Neural crest cell (in vitro differentiated cells): ENCODE results near the gene SPATA45. TPM values are rescaled to one million over a fixed set of nuclear protein-coding genes. Genes with fewer than 3 reads are reported as not detected.
"Not testable (repeated sequence)": the region's sequence is repeated elsewhere in the genome, so short reads cannot be mapped to it uniquely, and the experiment has no call there.

Experiments used
- DNase-seq: peaks from one replicate; pipeline ENCODE4 v3.0.0; 2021; ENCODE audit warnings: low read depth, mixed read lengths, low spot score
- H3K27ac Mint-ChIP-seq: one replicate; pipeline ENCODE4 v1.8.0; 2021; ENCODE audit warnings: mild to moderate bottlenecking, mixed read lengths; ENCODE audit not compliant: unreplicated experiment
- H3K27me3 Mint-ChIP-seq: 2 replicates; pipeline ENCODE4 v1.8.0; 2021; ENCODE audit warnings: low read depth, mild to moderate bottlenecking, mixed read lengths
- H3K36me3 Mint-ChIP-seq: 2 replicates; pipeline ENCODE4 v1.8.0; 2021; ENCODE audit warnings: low read depth, mild to moderate bottlenecking, mixed read lengths
- H3K4me1 Mint-ChIP-seq: 2 replicates; pipeline ENCODE4 v1.8.0; 2021; ENCODE audit warnings: mixed read lengths
- H3K4me3 Mint-ChIP-seq: one replicate; pipeline ENCODE4 v1.8.0; 2021; ENCODE audit warnings: mild to moderate bottlenecking, mixed read lengths
- H3K9me3 Mint-ChIP-seq: 2 replicates; pipeline ENCODE4 v1.8.0; 2021; ENCODE audit warnings: mixed read lengths
- total RNA-seq: library from RNA; stranded (reverse); gene quantifications from 2 replicates; pipeline ENCODE4 v1.2.1, GENCODE V29; 2021
- TF ChIP-seq, protein P1 (sequence below): fragments of 200-600 bp; sonication (generic); conservative IDR thresholded peaks from 2 replicates; pipeline ENCODE4 v1.5.0; 2021; ENCODE audit warnings: antibody characterized with exemption, mild to moderate bottlenecking

The SPATA45 gene
- total RNA-seq, 1 donor from 2014 or later, result 1.3 TPM

DNA sequence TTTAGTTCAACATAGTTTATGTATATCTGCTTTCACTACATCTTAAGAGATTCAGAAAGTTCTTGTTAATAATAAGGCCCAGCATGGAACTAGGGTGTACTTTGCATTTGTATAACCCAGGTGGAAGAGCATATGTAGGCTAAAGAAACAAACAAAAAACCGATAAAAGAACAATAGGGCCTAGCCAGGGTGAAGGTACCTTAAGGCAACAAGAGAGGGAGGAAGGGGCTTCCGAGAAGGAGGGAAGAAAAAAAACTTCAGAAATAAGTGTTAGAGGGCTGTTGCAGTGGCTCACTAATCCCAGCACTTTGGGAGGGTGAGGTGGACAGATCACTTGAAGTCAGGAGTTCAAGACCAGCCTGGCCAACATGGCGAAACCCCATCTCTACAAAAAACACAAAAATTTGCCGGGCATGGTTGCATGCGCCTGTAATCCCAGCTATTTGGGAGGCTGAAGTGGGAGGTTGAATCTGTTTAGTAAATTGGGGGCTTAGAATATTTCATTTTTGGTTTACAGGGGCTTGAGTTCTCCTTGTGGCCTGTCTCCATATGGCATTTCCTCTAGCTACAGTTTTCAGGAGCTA, 4.7 kb upstream of the SPATA45 start:
- TF ChIP-seq, protein P1, sequence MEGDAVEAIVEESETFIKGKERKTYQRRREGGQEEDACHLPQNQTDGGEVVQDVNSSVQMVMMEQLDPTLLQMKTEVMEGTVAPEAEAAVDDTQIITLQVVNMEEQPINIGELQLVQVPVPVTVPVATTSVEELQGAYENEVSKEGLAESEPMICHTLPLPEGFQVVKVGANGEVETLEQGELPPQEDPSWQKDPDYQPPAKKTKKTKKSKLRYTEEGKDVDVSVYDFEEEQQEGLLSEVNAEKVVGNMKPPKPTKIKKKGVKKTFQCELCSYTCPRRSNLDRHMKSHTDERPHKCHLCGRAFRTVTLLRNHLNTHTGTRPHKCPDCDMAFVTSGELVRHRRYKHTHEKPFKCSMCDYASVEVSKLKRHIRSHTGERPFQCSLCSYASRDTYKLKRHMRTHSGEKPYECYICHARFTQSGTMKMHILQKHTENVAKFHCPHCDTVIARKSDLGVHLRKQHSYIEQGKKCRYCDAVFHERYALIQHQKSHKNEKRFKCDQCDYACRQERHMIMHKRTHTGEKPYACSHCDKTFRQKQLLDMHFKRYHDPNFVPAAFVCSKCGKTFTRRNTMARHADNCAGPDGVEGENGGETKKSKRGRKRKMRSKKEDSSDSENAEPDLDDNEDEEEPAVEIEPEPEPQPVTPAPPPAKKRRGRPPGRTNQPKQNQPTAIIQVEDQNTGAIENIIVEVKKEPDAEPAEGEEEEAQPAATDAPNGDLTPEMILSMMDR, result no peak
- Mint-ChIP-seq H3K4me3 (peak overlapping the region; percentile 59), H3K9me3 (no peaks in the 10 kb centered on the region), H3K27me3 (no peaks in the 10 kb centered on the region), H3K27ac (no peak overlapping the region), H3K4me1 (peaks cover 13% of the 10 kb centered on the region), H3K36me3 (peaks cover 10% of the 10 kb centered on the region)
- no peak for DNase-seq

DNA sequence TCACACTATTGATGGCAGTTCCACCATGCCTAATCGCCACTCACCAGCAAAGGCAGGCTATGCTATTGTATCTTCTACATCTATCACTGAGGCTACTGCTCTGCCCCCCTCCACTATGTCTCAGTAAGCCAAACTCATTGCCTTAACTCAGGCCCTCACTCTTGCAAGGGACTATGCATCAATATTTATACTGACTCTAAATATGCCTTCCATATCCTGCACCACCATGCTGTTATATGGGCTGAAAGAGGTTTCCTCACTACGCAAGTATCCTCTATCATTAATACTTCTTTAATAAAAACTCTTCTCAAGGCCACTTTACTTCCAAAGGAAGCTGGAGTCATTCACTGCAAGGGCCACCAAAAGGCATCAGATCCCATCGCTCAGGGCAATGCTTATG, 2.9 kb downstream of the SPATA45 start:
- not testable (repeated sequence) for H3K36me3 Mint-ChIP-seq, H3K9me3 Mint-ChIP-seq, H3K4me3 Mint-ChIP-seq, H3K27me3 Mint-ChIP-seq, H3K4me1 Mint-ChIP-seq, H3K27ac Mint-ChIP-seq, DNase-seq

DNA sequence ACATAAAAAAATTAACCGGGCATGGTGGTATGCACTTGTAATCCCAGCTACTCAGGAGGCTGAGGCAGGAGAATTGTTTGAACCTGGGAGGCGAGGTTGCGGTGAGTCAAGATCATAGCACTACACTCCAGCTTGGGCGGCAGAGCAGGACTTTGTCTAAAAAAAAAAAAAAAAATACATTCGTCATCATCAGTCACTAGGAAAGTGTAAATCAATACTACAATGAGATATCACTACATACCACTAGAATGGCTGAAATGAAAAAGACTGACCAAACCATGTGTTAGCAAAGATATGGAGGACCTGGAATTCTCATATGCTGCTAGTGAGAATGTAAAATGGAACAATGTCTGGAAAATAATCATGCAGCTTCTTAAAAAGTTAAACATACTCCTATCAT, 9.3 kb downstream of the SPATA45 start:
- H3K4me1 Mint-ChIP-seq, result no peaks in the 10 kb centered on the region
- TF ChIP-seq, protein P1, result no peak
- DNase-seq, result no peak
- H3K4me3 Mint-ChIP-seq, result no peak overlapping the region
- H3K36me3 Mint-ChIP-seq, result no peaks in the 10 kb centered on the region
- H3K27me3 Mint-ChIP-seq, result no peaks in the 10 kb centered on the region
- H3K27ac Mint-ChIP-seq, result no peak overlapping the region
- no peaks in the 10 kb centered on the region for H3K9me3 Mint-ChIP-seq

DNA sequence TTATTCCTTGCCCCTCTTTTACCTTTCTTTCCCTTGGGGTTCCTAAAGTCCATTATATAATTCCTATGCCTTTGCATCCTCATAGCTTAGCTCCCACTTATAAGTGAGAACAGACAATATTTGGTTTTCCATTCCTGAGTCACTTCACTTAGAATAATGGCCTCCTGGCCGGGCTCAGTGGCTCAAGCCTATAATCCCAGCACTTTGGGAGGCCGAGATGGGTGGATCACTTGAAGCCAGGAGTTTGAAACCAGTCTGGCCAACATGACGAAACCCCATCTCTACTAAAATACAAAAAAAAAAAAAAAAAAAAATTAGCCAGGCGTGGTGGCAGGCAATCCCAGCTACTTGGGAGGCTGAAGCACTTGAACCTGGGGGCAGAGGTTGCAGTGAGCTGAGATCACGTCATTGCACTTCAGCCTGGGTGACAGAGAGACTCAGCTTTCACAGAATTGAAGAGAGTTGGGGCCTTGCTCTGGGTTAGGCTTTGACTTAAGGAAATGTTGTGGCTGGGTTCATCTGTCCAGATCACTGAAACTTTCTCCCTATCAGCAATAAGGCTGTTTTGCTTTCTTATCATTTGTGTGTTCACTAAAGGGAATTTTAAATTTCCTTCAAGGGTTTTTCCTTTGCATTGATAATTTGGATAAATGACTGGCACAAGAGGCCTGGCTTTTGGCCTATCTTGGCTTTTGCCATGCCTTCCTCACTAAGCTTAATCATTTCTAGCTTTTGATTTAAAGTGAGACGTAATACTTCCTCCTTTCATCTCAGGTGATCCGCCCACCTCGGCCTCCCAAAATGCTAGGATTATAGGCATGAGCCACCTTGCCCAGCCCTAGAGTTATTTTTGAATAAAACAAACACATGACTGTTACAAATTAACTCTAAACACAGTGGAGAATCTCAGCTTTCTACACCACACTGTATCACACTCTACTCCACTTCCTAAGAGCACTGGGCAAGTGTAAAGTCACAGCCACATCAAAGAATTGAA, 13.9 kb downstream of the SPATA45 start:
- not testable (repeated sequence) for H3K9me3 Mint-ChIP-seq, H3K36me3 Mint-ChIP-seq, H3K27me3 Mint-ChIP-seq, H3K4me3 Mint-ChIP-seq, H3K27ac Mint-ChIP-seq, DNase-seq, H3K4me1 Mint-ChIP-seq

DNA sequence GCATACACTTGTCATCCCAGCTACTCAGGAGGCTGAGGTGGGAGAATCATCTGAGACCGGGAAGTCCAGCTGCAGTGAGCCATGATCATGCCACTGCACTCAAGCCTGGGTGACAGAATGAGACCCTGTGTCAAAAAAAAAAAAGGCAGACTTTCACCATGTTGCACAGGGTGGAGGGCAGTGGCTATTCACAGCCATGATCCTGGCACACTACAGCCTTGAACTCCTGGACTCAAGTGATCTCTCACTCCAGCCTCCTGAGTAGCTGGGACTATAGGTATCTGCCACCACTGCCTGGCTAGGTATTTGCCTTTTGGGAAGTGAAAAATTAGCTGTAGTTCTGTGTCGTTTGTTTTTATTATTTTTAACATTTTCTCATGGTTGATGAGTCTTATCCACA, 19.1 kb downstream of the SPATA45 start:
- no peak overlapping the region for H3K27ac Mint-ChIP-seq
- no peaks in the 10 kb centered on the region for H3K27me3 Mint-ChIP-seq
- no peak overlapping the region for H3K4me3 Mint-ChIP-seq
- no peak for DNase-seq
- peaks cover 12% of the 10 kb centered on the region for H3K36me3 Mint-ChIP-seq
- TF ChIP-seq, protein P1, result no peak
- H3K9me3 Mint-ChIP-seq, result peaks cover 11% of the 10 kb centered on the region
- H3K4me1 Mint-ChIP-seq, result no peaks in the 10 kb centered on the region

DNA sequence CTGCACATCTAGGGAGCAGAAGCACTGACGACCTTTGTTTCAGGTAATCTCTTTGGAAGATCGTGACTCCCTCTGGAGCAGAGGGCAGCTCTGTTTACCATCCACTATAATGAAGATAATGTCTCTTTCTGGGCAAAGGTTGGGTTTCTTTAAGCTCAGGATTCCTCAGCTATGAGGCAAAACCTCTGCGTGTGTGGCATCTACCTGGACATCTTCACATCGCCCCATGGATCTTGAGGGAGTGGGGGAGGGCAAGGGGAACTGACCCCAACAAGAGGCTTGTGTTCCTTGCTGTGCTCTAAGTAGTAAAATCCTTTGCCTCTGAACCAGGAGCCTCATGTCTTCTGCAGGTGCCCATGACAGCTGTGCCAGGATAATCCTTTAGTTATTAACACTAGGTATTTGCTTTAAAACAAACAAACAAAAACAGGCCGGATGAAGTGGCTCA, 19.6 kb downstream of the SPATA45 start:
- peaks cover 12% of the 10 kb centered on the region for H3K36me3 Mint-ChIP-seq
- no peaks in the 10 kb centered on the region for H3K27me3 Mint-ChIP-seq
- TF ChIP-seq, protein P1, result no peak
- H3K4me3 Mint-ChIP-seq, result no peak overlapping the region
- no peak for DNase-seq
- peaks cover 11% of the 10 kb centered on the region for H3K9me3 Mint-ChIP-seq
- no peak overlapping the region for H3K27ac Mint-ChIP-seq
- H3K4me1 Mint-ChIP-seq, result no peaks in the 10 kb centered on the region
